Esophagus muscularis mucosa (tissue), 4 donors: ENCODE measurements around the gene TEX52.
"Not testable (repeated sequence)": the region's sequence is repeated elsewhere in the genome, so short reads cannot be mapped to it uniquely, and the experiment has no call there.

ENCODE experiments used
- CTCF ChIP-seq, 3 experiments: fragments of 200-600 bp in 2 of 3; fragments of 450-650 bp in 1 of 3; sonication (generic) in 2 of 3; IDR thresholded peaks; one replicate each; pipeline ENCODE4 v1.5.1; 2017 to 2019; ENCODE audit warnings: antibody characterized with exemption in 3 of 3, mild to moderate bottlenecking in 2 of 3, moderate library complexity in 1 of 3
- EP300 ChIP-seq: sonication (generic); formaldehyde crosslinking; IDR thresholded peaks from one replicate; pipeline ENCODE4 v1.6.1; 2017; ENCODE audit warnings: antibody characterized with exemption
- POLR2AphosphoS5 ChIP-seq, 2 donors: sonication (generic); formaldehyde crosslinking; IDR thresholded peaks; one replicate each; pipeline ENCODE4 v1.6.1; 2017; ENCODE audit warnings: antibody characterized with exemption in 2 of 2

- TF ChIP-seq POLR2AphosphoS5 (IDR thresholded peaks at IDR 0.05); CTCF (IDR thresholded peaks at IDR 0.05); EP300: not testable (repeated sequence)
Observed at GRCh38 chr12:2863402-2863801, 6.6 kb upstream of the TEX52 start.
